ENCODE data around the gene PDE4D. TPM values are rescaled to one million over a fixed set of nuclear protein-coding genes. Genes with fewer than 3 reads are reported as not detected.
"Not testable (repeated sequence)": the region's sequence is repeated elsewhere in the genome, so short reads cannot be mapped to it uniquely, and the experiment has no call there.

Gene PDE4D
- total and polyA plus RNA-seq, 2 experiments from 2014 or later = 4.3 to 9.7 TPM

DNA sequence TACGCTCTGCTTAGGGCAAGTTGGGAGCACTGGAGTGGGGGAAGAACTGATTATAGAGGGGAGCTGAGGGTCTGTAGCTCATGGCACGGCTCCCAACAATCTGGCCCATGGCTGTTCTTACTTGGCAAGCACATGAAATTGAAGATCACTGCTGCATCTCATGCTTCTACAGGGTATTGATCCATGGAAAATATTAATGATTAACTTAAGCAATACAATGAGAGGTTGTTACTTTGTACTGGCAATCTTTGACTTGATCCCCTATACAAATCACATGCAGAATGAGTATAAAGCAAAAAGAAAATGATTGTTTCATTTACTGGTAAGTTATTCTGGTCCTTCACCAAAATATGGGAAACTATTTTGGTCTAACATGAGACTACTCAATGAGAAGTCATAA, 481.1 kb downstream of the PDE4D start:
- Histone ChIP-seq H2AFZ (no peak overlapping the region), H3K36me3 (ENCODE audit: low read depth) (no peaks in the 10 kb centered on the region), H3K79me2 (ENCODE audit: insufficient read depth) (no peaks in the 10 kb centered on the region), H3K9ac (no peak overlapping the region), H3K4me2 (ENCODE audit: unreplicated experiment) (no peak overlapping the region), H3K27me3 (replicated peaks; ENCODE audit: insufficient read depth) (no peaks in the 10 kb centered on the region; the same call in 1 of the 2 replicates), H3K9me3 (ENCODE audit: low read depth) (no peaks in the 10 kb centered on the region), H3K4me3 (no peak overlapping the region), H3K4me1 (ENCODE audit: insufficient read depth) (0 out of 2 replicates have a peak, but pooled peaks cover 5% of the 10 kb centered on the region), H3F3A (ENCODE audit: insufficient read depth) (no peaks in the 10 kb centered on the region), H3K9me2 (ENCODE audit: insufficient read depth) (no peaks in the 10 kb centered on the region), H3K27ac (no peak overlapping the region), H4K20me1 (ENCODE audit: insufficient read depth) (no peaks in the 10 kb centered on the region)
- 58 to 63% methylated on average over 2 of the region's 2 CpGs for WGBS, 2 experiments (ENCODE audit: low coverage in 1 of 2, low lambda C conversion rate in 2 of 2, missing lambda C conversion rate in 2 of 2)
- TF ChIP-seq EZH2phosphoT487 (IDR thresholded peaks at IDR 0.05; ENCODE audit: insufficient read depth, low read depth) (no peak), EZH2 (IDR thresholded peaks at IDR 0.05; ENCODE audit: insufficient read depth, poor library complexity, severe bottlenecking) (no peak)
- no peak for DNase-seq
- in situ Hi-C loops (cut with MboI) = no loop called here

DNA sequence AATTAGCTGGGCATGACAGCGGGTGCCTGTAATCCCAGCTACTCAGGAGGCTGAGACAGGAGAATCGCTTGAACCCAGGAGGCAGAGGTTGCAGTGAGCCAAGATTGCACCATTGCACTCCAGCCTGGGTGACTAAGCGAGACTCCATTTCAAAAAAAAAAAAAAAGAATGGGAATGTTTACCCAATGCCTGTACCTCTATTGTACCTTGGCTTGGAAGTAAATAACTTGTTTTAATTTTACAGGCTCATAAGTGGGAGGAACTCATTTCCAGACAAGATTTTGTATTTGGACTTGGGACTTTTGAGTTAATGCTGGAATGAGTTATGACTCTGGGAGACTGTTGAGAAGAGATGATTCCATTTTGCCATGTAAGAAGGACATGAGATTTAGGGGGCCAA, 484.5 kb downstream of the PDE4D start:
- H3K4me2 ChIP-seq (ENCODE audit: unreplicated experiment); H3K9me3 ChIP-seq (ENCODE audit: low read depth); H3K27me3 ChIP-seq (replicated peaks; ENCODE audit: insufficient read depth); H3K4me3 ChIP-seq; H3K27ac ChIP-seq; DNase-seq; H3K36me3 ChIP-seq (ENCODE audit: low read depth); H4K20me1 ChIP-seq (ENCODE audit: insufficient read depth); in situ Hi-C loops (cut with MboI); H3K79me2 ChIP-seq (ENCODE audit: insufficient read depth); H2AFZ ChIP-seq; H3F3A ChIP-seq (ENCODE audit: insufficient read depth); H3K9me2 ChIP-seq (ENCODE audit: insufficient read depth); H3K9ac ChIP-seq; H3K4me1 ChIP-seq (ENCODE audit: insufficient read depth): not testable (repeated sequence)
- WGBS, 2 experiments (ENCODE audit: low coverage in 1 of 2, low lambda C conversion rate in 2 of 2, missing lambda C conversion rate in 2 of 2) = 62 to 69% methylated on average over 3 of the region's 3 CpGs

DNA sequence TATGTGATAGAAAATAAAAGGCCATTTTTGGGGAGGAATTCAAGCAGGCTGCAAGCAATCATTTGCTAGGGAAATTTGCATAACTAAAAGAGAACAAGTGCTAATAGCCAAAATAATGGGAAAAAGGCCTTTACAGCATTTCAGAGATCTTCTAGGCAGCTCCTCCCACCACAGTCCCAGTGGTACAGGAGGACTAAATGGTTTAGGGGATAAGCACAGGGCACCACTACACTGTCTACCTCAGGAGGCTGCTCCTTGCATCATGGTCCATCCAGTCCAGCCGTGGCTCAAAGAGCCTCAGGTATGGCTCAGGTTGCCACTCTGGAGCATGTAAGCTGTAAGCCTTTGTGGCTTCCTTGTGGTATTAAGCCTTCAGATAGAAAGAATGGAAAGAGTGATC, 485.6 kb downstream of the PDE4D start:
- no peak overlapping the region for H3K4me2 ChIP-seq (ENCODE audit: unreplicated experiment)
- TF ChIP-seq EZH2phosphoT487 (IDR thresholded peaks at IDR 0.05; ENCODE audit: insufficient read depth, low read depth) = no peak
- no peak for TF ChIP-seq EZH2 (IDR thresholded peaks at IDR 0.05; ENCODE audit: insufficient read depth, poor library complexity, severe bottlenecking)
- DNase-seq = no peak
- H3K9me3 ChIP-seq (ENCODE audit: low read depth) = no peaks in the 10 kb centered on the region
- no peaks in the 10 kb centered on the region for H3F3A ChIP-seq (ENCODE audit: insufficient read depth)
- H3K9me2 ChIP-seq (ENCODE audit: insufficient read depth) = no peaks in the 10 kb centered on the region
- H3K4me1 ChIP-seq (ENCODE audit: insufficient read depth) = no peaks in the 10 kb centered on the region
- H3K4me3 ChIP-seq = no peak overlapping the region
- no peak overlapping the region for H3K27ac ChIP-seq
- 41 to 42% methylated on average over 1 of the region's 1 CpG for WGBS, 2 experiments (ENCODE audit: low coverage in 1 of 2, low lambda C conversion rate in 2 of 2, missing lambda C conversion rate in 2 of 2)
- H3K9ac ChIP-seq = no peak overlapping the region
- H4K20me1 ChIP-seq (ENCODE audit: insufficient read depth) = no peaks in the 10 kb centered on the region
- no peaks in the 10 kb centered on the region; the same call in 1 of the 2 replicates for H3K27me3 ChIP-seq (replicated peaks; ENCODE audit: insufficient read depth)
- no peak overlapping the region for H2AFZ ChIP-seq
- in situ Hi-C loops (cut with MboI) = no loop called here
- no peaks in the 10 kb centered on the region for H3K36me3 ChIP-seq (ENCODE audit: low read depth)
- no peaks in the 10 kb centered on the region for H3K79me2 ChIP-seq (ENCODE audit: insufficient read depth)

DNA sequence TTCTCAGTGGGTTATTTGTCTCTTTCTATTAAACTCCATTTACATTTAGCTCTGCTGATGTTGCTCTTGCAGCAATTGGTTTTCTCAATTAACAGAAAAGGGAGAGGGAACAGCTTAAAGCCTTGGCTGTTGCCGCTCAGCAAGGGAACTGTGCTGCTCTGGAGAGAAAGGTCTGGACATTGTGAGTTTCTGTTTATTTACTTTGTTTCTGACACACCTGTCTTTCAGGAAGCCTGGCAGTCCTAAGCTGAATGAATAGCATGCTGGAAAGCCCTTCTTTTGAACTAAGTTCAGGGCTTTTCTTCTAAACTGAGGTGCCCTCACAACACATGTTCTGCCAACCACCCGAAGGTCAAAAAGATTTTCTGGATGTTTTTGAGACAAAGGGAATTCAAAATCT, 491.9 kb downstream of the PDE4D start:
- Histone ChIP-seq H3K27me3 (replicated peaks; ENCODE audit: insufficient read depth) (no peaks in the 10 kb centered on the region; the same call in none of the 2 replicates), H3K9me3 (ENCODE audit: low read depth) (no peaks in the 10 kb centered on the region), H3K4me3 (no peak overlapping the region), H3K9ac (no peak overlapping the region), H3K79me2 (ENCODE audit: insufficient read depth) (no peaks in the 10 kb centered on the region), H3K9me2 (ENCODE audit: insufficient read depth) (no peaks in the 10 kb centered on the region), H3K36me3 (ENCODE audit: low read depth) (no peaks in the 10 kb centered on the region), H3K4me2 (ENCODE audit: unreplicated experiment) (no peak overlapping the region), H4K20me1 (ENCODE audit: insufficient read depth) (no peaks in the 10 kb centered on the region), H3F3A (ENCODE audit: insufficient read depth) (no peaks in the 10 kb centered on the region), H3K27ac (no peak overlapping the region), H3K4me1 (ENCODE audit: insufficient read depth) (no peaks in the 10 kb centered on the region), H2AFZ (no peak overlapping the region)
- no peak for TF ChIP-seq EZH2phosphoT487 (IDR thresholded peaks at IDR 0.05; ENCODE audit: insufficient read depth, low read depth)
- in situ Hi-C loops (cut with MboI) = no loop called here
- DNase-seq = no peak
- 24 to 32% methylated on average over 2 of the region's 2 CpGs for WGBS, 2 experiments (ENCODE audit: low coverage in 1 of 2, low lambda C conversion rate in 2 of 2, missing lambda C conversion rate in 2 of 2)

DNA sequence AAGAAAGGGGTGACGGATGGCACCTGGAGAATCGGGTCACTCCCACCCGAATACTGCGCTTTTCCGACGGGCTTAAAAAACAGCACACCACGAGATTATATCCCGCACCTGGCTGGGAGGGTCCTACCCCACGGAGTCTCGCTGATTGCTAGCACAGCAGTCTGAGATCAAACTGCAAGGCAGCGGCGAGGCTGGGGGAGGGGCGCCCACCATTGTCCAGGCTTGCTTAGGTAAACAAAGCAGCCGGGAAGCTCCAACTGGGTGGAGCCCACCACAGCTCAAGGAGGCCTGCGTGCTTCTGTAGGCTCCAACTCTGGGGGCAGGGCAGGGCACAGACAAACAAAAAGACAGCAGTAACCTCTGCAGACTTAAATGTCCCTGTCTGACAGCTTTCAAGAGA, 498.6 kb downstream of the PDE4D start:
- H4K20me1 ChIP-seq (ENCODE audit: insufficient read depth); H3K27ac ChIP-seq; H3K9ac ChIP-seq; H3K4me3 ChIP-seq; H2AFZ ChIP-seq; H3K9me2 ChIP-seq (ENCODE audit: insufficient read depth); H3K9me3 ChIP-seq (ENCODE audit: low read depth); H3K36me3 ChIP-seq (ENCODE audit: low read depth); H3K79me2 ChIP-seq (ENCODE audit: insufficient read depth); H3K4me2 ChIP-seq (ENCODE audit: unreplicated experiment); H3K4me1 ChIP-seq (ENCODE audit: insufficient read depth); DNase-seq; H3F3A ChIP-seq (ENCODE audit: insufficient read depth); in situ Hi-C loops (cut with MboI): not testable (repeated sequence)
- WGBS, 2 experiments (ENCODE audit: low coverage in 1 of 2, low lambda C conversion rate in 2 of 2, missing lambda C conversion rate in 2 of 2) = 71 to 81% methylated on average over 4 to 15 of the region's 15 CpGs
- peaks cover 15% of the 10 kb centered on the region for H3K27me3 ChIP-seq (replicated peaks; ENCODE audit: insufficient read depth)

Measured in GM23248 (cell line).